IMR-90 (cell line): ENCODE measurements around the gene GPR39. TPM values are rescaled to one million over a fixed set of nuclear protein-coding genes. Genes with fewer than 3 reads are reported as not detected.
A peak's percentile ranks its signal among the peaks of the same experiment; 100 is the strongest.

Experiments
- ATAC-seq: fragments of 200-7000 bp; cut with Tn5 transposase; 2 replicates; pipeline ENCODE4 v1.9.1; 2020; ENCODE audit warnings: low read depth, mild to moderate bottlenecking, moderate library complexity
- BruUV-seq: library from RNA; stranded (reverse); fragments of 400-500 nt; replicated peaks from 2 replicates; lab custom pipeline; 2021; lab: Mats Ljungman, UMichigan
- CTCF ChIA-PET: fragments of 300-600 bp; formaldehyde crosslinking; extraction: SDS; loops from one replicate; lab custom pipeline; 2021; ENCODE audit warnings: antibody characterized with exemption; lab: Yijun Ruan, JAX
- POLR2A ChIA-PET: fragments of 300-600 bp; sonication (Branson Sonifier 250); formaldehyde crosslinking; loops from one replicate; lab custom pipeline; 2022; ENCODE audit warnings: antibody characterized with exemption; ENCODE audit not compliant: unreplicated experiment; lab: Charles Lee
- DNase-seq: peaks from one replicate; pipeline ENCODE4 v3.0.0; 2013
- H2AFZ ChIP-seq: replicated peaks from 2 replicates; pipeline ENCODE3; 2013; ENCODE audit warnings: low read length, mild to moderate bottlenecking; ENCODE audit not compliant: poor library complexity
- H2AK5ac ChIP-seq: 2 replicates; pipeline ENCODE4 v1.6.1; 2013; ENCODE audit warnings: low read depth, low read length, inconsistent platforms
- H2AK9ac ChIP-seq: replicated peaks from 2 replicates; pipeline ENCODE3; 2013; ENCODE audit warnings: mild to moderate bottlenecking, low read depth, low read length, moderate library complexity; ENCODE audit not compliant: poor library complexity
- H2BK120ac ChIP-seq: 2 replicates; pipeline ENCODE4 v1.6.1; 2013; ENCODE audit warnings: low read depth, low read length, inconsistent platforms
- H2BK15ac ChIP-seq: 3 replicates; pipeline ENCODE4 v1.6.1; 2013; ENCODE audit warnings: low read depth, low read length, inconsistent platforms
- H2BK20ac ChIP-seq: 2 replicates; pipeline ENCODE4 v1.6.1; 2013; ENCODE audit warnings: low read depth, mild to moderate bottlenecking, inconsistent platforms, low read length, moderate library complexity
- H2BK5ac ChIP-seq: 2 replicates; pipeline ENCODE4 v1.6.1; 2013; ENCODE audit warnings: mild to moderate bottlenecking, low read depth, low read length, inconsistent platforms; ENCODE audit not compliant: poor library complexity, severe bottlenecking
- H3K14ac ChIP-seq: replicated peaks from 2 replicates; pipeline ENCODE4 v1.6.1; 2013; ENCODE audit warnings: low read depth, low read length, inconsistent platforms
- H3K18ac ChIP-seq: 2 replicates; pipeline ENCODE4 v1.6.1; 2013; ENCODE audit warnings: low read depth, low read length, control low read depth
- H3K23ac ChIP-seq: 2 replicates; pipeline ENCODE4 v1.6.1; 2013; ENCODE audit warnings: low read depth, low read length, inconsistent platforms
- H3K27ac ChIP-seq: 2 replicates; pipeline ENCODE4 v1.5.1; 2013; ENCODE audit warnings: mild to moderate bottlenecking, control low read depth, low read length; ENCODE audit not compliant: insufficient read depth
- H3K27me3 ChIP-seq: 2 replicates; pipeline ENCODE4 v1.6.1; 2013; ENCODE audit warnings: low read length; ENCODE audit not compliant: control insufficient read depth, insufficient read depth
- H3K36me3 ChIP-seq: 2 replicates; pipeline ENCODE4 v1.6.1; 2013; ENCODE audit warnings: low read length, mixed read lengths; ENCODE audit not compliant: control insufficient read depth, insufficient read depth
- H3K4ac ChIP-seq: 2 replicates; pipeline ENCODE4 v1.6.1; 2013; ENCODE audit warnings: low read depth, low read length, inconsistent platforms
- H3K4me1 ChIP-seq: 2 replicates; pipeline ENCODE4 v1.6.1; 2013; ENCODE audit warnings: low read length, mixed read lengths; ENCODE audit not compliant: control insufficient read depth, insufficient read depth
- H3K4me2 ChIP-seq: 2 replicates; pipeline ENCODE4 v1.6.1; 2013; ENCODE audit warnings: low read depth, mild to moderate bottlenecking, control low read depth, low read length, moderate library complexity
- H3K4me3 ChIP-seq: 2 replicates; pipeline ENCODE4 v1.5.1; 2013; ENCODE audit warnings: low read depth, mild to moderate bottlenecking, control low read depth, low read length, moderate library complexity; ENCODE audit not compliant: insufficient read depth
- H3K56ac ChIP-seq: 2 replicates; pipeline ENCODE4 v1.6.1; 2013; ENCODE audit warnings: low read length, inconsistent platforms; ENCODE audit not compliant: insufficient read depth; ENCODE audit errors: extremely low read depth
- H3K79me1 ChIP-seq, 2 experiments: 2 replicates each; pipeline ENCODE4 v1.6.1; 2013; ENCODE audit warnings: low read length in 2 of 2, inconsistent platforms in 1 of 2, low read depth in 1 of 2
- H3K9ac ChIP-seq: 2 replicates; pipeline ENCODE4 v1.6.1; 2013; ENCODE audit warnings: low read depth, low read length, control low read depth
- H3K9me1 ChIP-seq: 2 replicates; pipeline ENCODE4 v1.6.1; 2013; ENCODE audit warnings: low read length, inconsistent platforms; ENCODE audit not compliant: insufficient read depth
- H3K9me3 ChIP-seq: 2 replicates; pipeline ENCODE4 v1.6.1; 2013; ENCODE audit warnings: low read length; ENCODE audit not compliant: control insufficient read depth, insufficient read depth
- H4K20me1 ChIP-seq: 2 replicates; pipeline ENCODE4 v1.6.1; 2013; ENCODE audit warnings: low read length, inconsistent platforms; ENCODE audit not compliant: insufficient read depth
- H4K5ac ChIP-seq: 2 replicates; pipeline ENCODE4 v1.6.1; 2013; ENCODE audit warnings: mild to moderate bottlenecking, low read depth, low read length, control low read depth
- H4K8ac ChIP-seq, 2 experiments: 2 replicates each; pipeline ENCODE4 v1.6.1; 2013; ENCODE audit warnings: low read depth in 2 of 2, low read length in 2 of 2, control low read depth in 1 of 2, inconsistent platforms in 1 of 2
- H4K91ac ChIP-seq: 2 replicates; pipeline ENCODE4 v1.6.1; 2013; ENCODE audit warnings: low read depth, low read length, inconsistent platforms; ENCODE audit not compliant: insufficient read depth
- FOS ChIP-seq: fragments of 150-350 bp; IDR thresholded peaks from 2 replicates; pipeline ENCODE4 v1.6.1; 2016; ENCODE audit warnings: low read depth, low read length
- MXI1 ChIP-seq: IDR thresholded peaks from 2 replicates; pipeline ENCODE4 v1.6.1; 2012; ENCODE audit warnings: low read depth, mild to moderate bottlenecking, low read length, moderate library complexity, borderline replicate concordance
- POLR2A ChIP-seq: IDR thresholded peaks from 2 replicates; pipeline ENCODE4 v1.6.1; 2012; ENCODE audit warnings: mild to moderate bottlenecking, low read depth, low read length
- WGBS, 2 experiments: methylation state at CpG; one replicate each; pipeline versions ENCODE4 v1.1.5 to v1.1.7; 2013; ENCODE audit warnings: missing lambda C conversion rate in 2 of 2; ENCODE audit not compliant: insufficient read length in 1 of 2; ENCODE audit errors: extremely low coverage in 2 of 2; 5-methylcytosine and 5-hydroxymethylcytosine counted together
- dilution Hi-C: fragments of 300-500 bp; cut with HindIII; formaldehyde crosslinking; loops from one replicate; pipeline ENCODE4 v1.14.3; 2018; ENCODE audit warnings: low sequenced_read_pairs; ENCODE audit not compliant: unreplicated experiment
- in situ Hi-C: fragments of 300-500 bp; cut with MboI; formaldehyde crosslinking; loops from 3 replicates; pipeline ENCODE4 v1.14.3; 2019; ENCODE audit warnings: low sequenced_read_pairs, inconsistent platforms, mixed read lengths
- intact Hi-C: fragments of 100-400 bp; cut with micrococcal nuclease; formaldehyde crosslinking; loops from 2 replicates; pipeline ENCODE4 v1.10.0; 2022
- polyA plus RNA-seq, 3 experiments: library from polyadenylated mRNA; depleted of rRNA; stranded (reverse); fragments of >200 nt; gene quantifications; 2 replicates each; pipeline ENCODE4 v1.2.3, GENCODE V29; 2012; ENCODE audit warnings: low replicate concordance in 1 of 3
- total RNA-seq: library from RNA; depleted of rRNA; stranded (reverse); fragments of >200 nt; gene quantifications from 2 replicates; pipeline ENCODE4 v1.2.3, GENCODE V29; 2012

The GPR39 gene
- total and polyA plus RNA-seq, 2 of the 4 experiments (the other 2 are of a cell fraction) = 4.4 to 9.0 TPM

GRCh38 chr2:132632000-132632649, 215.5 kb downstream of the GPR39 start:
- Histone ChIP-seq H2BK120ac (no peak overlapping the region), H2BK15ac (no peak overlapping the region), H3K4me1 (0 out of 2 replicates have a peak, but pooled peaks cover 2% of the 10 kb centered on the region), H4K91ac (no peak overlapping the region), H3K9ac (no peak overlapping the region), H3K27ac (no peak overlapping the region), H3K23ac (no peak overlapping the region), H2AK5ac (no peak overlapping the region), H3K27me3 (no peaks in the 10 kb centered on the region), H2BK20ac (no peak overlapping the region), H3K79me1 (no peaks in the 10 kb centered on the region), H3K14ac (no peak overlapping the region), H2AK9ac (no peak overlapping the region), H3K36me3 (no peaks in the 10 kb centered on the region), H4K5ac (no peak overlapping the region), H4K8ac (no peak overlapping the region), H3K4ac (no peak overlapping the region), H2AFZ (no peak overlapping the region), H4K20me1 (no peaks in the 10 kb centered on the region), H3K18ac (no peak overlapping the region), H3K4me3 (no peak overlapping the region), H3K9me1 (peaks cover 4% of the 10 kb centered on the region; the same call in 1 of the 2 replicates), H2BK5ac (no peak overlapping the region), H3K56ac (no peak overlapping the region; the same call in 1 of the 2 replicates), H3K9me3 (no peaks in the 10 kb centered on the region), H3K4me2 (no peak overlapping the region)
- dilution Hi-C loops = no loop called here
- intact Hi-C loops = no loop called here
- ChIA-PET CTCF (no interaction called here), POLR2A (no interaction called here)
- DNase-seq (peak; percentile 6), ATAC-seq (peak; percentile 32)
- in situ Hi-C loops = no loop called here
- 80% methylated on average over 1 of the region's 6 CpGs; no CpG with 5 or more reads in 1 of the 2 experiments for WGBS, 2 experiments
- no TSS peak for BruUV-seq
- no peak for TF ChIP-seq FOS
- TF ChIP-seq POLR2A = no peak
- TF ChIP-seq MXI1 = no peak
